GM19324 (cell line): ENCODE measurements around the gene KCNJ5.
A peak's percentile ranks its signal among the peaks of the same experiment; 100 is the strongest.

Source experiments
- ATAC-seq: cut with Tn5 transposase; IDR thresholded peaks from one replicate; pipeline ENCODE4 v1.9.1; 2021; ENCODE audit warnings: mild to moderate bottlenecking, moderate library complexity; ENCODE audit not compliant: unreplicated experiment, low FRiP score

The KCNJ5 gene

DNA sequence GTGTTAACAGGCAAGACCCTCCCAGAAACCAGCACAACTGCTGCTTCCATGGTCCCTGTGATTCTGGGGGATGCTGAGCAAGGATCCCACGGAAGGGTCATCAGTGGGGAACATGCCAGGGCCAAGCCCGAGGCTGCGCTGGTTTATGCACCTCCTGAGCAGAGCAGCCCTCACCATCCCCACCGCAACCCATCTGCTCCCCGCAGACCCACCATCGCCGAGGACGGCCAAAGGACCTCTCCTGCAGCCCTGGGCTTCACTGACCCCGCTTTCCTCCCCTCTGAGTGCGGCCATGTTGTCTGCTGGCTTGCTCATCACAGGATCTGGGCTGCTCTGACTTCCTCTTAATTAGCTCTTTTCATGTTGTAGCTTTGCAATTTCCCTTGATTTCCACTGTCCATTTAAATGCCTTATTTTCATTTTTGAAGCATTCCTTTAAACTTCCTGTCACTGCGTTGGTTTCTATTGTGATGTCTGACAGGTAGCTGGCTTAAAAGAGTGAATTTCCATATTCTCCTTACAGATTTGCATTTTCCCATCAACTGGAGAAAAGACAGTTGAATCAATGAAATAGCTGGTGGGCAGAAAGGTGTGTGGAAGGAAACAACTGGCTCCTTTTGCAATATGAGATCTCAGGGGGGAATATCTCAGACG is 36.7 kb downstream of the KCNJ5 start:
- no peak for ATAC-seq

DNA sequence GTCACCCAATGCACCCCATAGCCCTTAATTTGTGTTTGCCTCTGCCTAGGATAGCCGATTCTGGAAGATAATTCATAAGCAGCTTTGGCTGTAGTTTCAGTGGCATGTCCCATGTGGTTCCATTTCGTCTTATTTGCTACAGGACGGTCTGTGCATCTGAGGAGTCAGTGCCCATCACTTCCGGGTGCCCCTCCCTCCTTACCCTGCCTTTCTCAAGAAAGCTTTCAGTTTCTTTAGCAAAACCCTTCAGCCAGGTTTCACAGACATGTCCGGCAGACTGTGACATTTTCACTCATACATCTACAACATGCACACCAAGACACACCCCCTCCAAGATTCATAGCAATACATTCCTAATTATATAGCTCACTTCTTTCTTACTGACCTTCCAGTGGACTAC is 37.2 kb downstream of the KCNJ5 start:
- peak; percentile 96 for ATAC-seq

DNA sequence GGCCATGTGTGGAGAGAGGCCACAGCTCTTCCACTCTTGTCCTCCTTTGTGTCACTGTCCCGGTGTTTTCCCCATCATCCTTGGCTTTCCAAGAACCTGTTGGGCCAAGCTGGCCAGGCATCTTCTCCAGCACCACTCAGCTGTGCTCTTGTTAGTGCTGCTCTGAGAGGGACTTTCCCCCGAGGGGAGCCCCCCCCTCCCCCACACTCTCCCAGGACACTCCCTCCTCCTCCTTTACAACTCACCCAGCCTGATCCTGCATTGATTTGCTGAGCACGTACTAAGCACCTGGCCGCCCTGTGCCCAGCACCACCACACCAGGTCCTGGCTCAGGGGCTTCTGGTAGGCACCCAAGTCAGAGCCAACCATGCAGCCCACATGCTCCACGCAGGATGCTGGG is 38.3 kb downstream of the KCNJ5 start:
- no peak for ATAC-seq

DNA sequence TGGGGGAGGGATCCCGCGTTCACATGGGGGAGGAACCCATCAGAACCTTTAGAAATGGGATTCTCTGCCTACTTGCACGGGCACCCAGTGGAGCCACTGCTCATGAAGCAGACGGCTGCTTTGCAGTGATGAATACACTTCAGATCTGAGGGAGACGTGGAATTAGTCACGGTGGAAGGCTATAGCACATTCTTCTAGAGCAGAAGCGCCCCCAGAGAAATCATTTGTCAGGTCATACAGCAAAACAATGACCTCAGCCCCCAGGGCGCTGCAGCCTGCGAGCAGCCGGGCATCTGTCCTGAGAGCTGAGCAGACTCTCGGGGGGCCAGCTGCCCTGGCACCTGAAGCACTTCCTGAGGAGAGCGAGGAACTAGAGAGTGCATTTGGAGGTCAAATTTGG is 38.8 kb downstream of the KCNJ5 start:
- ATAC-seq: no peak

DNA sequence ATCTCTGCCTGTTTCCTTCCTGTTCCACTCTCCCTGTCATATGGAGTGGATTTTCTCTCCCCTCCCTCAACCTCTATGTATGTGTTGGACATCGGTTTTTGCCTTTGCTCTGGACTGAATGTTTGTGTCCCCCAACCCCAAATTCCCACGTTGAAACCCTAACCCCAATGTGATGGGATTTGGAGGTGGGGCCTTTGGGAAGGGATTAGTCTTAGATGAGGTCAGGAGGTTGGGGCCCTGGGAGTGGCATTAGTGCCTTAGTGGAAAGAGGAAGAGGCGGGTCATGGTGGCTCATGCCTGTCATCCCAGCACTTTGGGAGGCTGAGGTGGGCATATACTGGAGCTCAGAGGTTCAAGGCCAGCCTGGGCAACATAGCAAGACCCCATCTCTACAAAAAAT is 39.9 kb downstream of the KCNJ5 start:
- no peak for ATAC-seq

DNA sequence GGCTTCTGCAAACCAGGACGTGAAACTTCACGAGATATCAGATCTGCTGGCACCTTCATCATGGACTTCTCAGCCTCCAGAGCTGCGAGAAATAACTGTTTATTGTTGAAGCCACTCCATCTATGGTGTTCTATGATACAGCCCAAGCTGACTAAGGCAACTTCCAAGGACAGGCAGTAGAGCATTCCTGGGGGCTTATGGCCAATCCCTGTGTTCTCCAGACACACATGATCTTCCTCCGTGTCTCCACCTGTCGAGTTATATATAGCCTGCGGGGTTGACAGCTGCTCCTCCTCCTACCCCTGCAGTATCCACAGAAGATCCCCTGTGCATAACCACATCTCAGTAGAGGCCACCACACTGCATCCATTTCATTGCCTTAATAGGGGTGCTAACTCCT is 40.5 kb downstream of the KCNJ5 start:
- ATAC-seq: no peak

DNA sequence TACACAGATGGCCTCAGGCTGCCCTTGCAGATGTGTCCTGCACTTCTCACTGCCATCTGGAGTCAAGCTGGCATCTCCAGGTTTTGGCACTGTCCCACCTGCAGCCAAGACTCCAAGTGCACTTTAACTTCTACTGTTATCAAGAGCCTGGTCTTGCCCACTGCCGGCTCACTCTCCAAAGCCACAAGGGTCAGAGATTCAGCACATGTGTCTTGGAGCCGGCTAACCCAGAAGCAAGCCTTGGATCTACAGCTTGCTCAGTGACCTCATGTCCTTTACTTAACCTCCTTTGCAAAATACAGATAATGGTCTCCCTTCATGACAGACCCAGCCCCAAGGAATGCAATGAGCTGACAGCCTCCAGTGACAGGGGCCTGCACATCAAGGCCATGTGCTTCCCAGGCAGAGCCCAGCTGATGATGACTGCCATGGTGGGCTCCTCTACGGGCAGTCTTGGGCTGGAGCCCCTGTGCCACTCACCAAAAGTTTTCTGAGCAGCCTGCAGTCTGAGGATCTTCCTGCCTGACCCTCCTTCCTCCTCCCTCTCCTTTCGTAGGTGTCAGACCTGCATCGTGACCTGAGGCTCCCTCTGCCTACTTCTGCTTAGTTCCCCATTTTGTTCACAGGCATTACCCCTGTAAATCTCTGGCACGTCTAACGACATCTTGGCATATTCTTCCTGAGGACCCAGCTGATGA is 42.5 kb downstream of the KCNJ5 start:
- no peak for ATAC-seq

DNA sequence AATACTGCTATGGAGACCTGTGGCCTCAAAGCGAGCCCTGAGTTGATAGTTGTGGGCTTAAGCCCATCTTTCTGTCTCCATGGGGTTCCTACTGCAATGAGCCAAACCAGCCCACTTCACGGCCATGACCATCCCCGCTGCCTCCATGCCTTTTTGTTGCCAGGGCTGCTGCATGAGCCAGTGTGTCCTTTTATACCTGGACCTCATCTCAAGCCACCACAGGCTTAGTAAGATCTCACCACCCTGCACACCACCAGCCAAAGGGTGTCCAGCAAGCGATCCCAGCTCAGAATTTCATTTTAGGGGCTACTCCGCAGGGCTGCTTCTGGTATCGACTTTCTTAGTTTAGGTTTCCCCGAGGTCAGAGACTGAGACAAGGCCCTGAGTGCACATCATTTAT is 43.2 kb downstream of the KCNJ5 start:
- no peak for ATAC-seq

DNA sequence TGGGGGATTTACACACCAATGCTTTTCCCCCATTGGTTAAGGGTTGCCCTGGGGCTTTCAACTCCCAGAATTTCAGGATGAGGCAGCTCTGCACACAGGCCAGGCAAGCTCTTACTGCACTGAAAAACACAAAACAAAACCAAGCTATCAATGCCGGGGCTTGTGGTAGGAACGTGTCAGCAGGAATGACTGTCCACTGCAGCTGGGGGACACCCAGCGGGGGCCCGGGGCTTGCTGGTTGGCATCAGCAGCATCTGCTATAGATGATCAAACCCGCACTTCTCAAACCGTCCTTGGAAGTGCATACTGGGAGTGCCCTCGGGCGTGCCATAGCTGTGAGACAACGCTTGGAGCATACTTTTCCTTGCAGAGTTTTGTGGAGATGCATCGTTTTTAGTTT is 43.8 kb downstream of the KCNJ5 start:
- ATAC-seq: no peak

DNA sequence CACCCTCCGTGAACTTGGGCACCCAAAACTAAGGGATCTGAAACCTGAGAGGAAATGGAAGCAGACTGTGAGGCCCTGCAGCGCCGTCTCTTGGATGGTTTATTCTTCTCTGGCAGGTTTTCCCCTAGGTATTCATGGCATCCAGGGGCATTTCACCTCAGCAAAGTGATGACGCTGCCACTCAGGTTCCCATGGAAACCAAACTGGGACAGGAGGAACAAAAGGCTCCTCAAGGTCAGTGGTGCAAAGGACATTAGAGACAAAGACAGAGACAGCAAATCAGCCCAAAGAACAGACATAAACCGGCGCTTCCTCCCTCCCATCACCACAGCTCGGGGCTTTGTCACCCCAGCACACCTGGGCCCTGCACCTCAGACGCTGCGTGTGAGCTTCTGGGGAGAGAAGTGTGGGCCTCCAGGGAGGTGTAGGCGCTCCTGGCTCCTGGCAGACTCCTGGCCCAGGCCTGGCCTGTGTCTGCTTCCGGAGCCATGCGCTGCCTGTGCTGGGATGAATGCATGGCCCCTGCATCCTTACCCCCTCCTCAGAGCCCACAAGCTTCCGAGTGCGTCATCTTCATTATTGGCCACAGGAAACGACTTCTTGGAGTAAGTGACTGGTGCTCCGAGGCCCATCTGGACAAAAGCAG is 45.6 kb downstream of the KCNJ5 start:
- ATAC-seq: no peak

DNA sequence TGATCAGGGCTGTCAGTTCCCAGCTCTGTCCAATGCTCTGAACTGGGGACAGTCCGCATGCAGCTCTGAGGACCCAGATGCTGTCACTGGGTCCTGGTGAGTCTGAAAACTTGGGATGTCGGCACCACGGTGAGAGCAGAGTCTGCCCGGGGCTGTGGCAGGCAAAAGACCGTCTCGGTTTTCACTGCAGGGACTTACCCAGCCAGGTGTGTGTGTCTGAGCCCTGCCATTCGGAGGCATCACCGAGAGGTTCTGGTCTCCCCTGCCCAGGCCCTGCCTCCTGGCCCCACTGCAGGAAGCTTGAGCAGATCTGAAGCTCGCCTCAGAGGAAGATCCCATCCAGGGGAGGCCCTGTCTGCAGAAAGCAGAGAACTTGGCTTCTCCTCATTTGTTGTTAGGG is 46.3 kb downstream of the KCNJ5 start:
- no peak for ATAC-seq

DNA sequence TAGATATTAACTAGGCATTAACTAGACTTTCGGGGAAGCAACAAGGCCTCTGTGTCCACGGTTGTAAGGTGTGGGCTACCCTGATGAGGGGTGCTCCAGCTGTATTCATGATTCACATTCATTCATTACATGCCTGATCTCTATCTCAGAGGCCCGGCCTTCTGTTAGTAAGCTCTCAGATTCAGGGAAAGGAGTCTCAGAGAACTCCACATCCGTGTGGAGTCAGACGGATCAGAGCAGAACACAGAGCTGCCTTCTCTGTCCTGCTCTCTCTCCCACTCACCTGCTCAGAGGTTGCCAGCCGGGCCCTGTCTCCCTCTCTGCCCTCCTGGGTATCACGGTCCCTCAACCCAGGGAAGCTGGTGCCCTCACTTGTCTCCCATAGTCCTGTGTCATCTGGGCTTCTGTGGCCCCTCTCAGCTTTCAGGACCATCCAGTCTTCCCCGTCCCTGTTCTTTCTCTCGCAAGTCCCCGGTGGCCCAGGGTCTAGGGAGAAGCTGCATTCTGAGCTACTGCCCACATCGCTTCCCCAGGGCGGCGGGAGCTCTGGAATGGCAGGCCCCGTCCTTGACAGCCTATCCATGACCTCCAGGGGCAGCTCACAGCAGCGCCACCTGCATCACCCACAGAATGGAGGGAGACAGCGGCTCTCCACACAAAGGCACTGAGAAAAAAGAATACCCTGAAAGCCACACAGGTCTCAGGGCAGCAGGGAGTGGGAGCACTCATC is 47.2 kb downstream of the KCNJ5 start:
- ATAC-seq: no peak

DNA sequence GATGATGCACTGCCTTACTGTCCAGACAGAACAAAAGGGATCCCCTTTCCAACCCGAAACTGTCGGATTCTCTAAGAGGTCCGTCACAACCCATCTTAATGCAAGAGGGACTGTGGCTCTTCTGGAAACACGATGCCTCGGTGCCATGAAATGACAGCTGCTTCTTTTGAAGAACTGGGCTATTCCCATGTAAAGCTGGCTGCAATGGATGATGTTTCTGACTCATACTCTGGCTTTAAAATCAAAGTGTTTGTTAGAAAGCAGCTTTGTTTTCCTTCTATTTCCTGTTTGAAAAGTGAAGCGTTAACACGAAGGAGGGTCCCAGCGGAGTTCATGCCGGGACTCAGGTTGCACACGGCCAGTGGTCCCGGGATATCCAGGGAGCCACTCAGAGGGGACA is 48.4 kb downstream of the KCNJ5 start:
- no peak for ATAC-seq

DNA sequence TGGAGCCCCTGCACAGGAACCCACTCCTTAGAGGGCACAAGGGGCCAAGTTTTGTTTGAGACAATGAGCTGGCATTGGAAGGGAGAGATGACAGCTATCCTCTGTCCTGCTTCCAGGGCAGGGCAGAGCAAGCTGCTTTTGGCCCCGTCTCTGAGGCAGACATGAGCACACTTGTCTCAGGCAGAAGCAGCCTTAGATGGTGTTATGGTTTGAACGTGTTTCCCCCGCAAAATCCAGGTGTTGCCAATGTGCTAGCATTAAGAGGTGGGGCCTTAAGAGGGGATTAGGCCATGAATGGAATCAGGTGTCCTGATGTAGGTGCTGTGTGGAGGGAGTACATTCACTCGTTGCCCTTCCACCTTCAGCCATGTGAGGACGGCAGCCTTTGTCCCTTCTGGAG is 49.0 kb downstream of the KCNJ5 start:
- no peak for ATAC-seq

DNA sequence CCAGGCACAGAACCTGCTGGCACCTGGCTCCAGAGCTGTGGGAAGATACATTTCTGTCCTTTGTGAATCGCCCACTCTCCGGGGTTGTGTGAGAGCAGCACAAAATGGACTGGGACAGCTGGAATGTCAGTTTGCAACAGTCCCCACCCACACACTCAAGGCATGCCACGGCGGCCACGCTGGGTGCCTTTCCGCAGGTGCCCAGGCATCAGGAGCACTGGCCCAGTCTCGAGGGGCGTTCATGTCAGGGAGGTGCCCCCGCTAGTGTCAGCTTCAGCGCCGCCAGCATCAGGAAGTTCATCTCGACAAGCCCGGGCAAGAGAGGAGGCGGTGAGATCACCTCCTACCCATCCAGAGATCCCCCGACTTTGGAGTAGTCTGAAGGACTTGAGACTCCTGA is 49.4 kb downstream of the KCNJ5 start:
- no peak for ATAC-seq

DNA sequence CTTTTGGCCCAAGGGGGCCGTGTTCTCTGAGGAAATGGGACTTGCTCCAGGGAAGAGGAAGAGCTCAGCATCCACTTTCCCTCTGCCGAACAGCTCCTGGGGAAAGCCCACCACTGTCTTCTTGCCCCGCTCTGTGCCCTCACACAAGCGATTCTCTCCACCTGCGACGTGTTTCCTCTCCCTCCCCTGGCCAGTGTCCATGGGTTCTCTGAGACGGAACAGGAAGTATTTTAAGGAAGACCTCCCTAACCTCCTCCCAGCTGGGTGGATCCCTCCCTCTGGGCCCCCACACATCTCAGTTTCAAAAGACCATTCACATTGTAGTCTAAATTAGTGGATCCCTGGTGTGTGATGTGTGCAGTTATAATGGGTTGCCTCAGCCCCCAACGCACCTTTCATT is 50.0 kb downstream of the KCNJ5 start:
- ATAC-seq: no peak

DNA sequence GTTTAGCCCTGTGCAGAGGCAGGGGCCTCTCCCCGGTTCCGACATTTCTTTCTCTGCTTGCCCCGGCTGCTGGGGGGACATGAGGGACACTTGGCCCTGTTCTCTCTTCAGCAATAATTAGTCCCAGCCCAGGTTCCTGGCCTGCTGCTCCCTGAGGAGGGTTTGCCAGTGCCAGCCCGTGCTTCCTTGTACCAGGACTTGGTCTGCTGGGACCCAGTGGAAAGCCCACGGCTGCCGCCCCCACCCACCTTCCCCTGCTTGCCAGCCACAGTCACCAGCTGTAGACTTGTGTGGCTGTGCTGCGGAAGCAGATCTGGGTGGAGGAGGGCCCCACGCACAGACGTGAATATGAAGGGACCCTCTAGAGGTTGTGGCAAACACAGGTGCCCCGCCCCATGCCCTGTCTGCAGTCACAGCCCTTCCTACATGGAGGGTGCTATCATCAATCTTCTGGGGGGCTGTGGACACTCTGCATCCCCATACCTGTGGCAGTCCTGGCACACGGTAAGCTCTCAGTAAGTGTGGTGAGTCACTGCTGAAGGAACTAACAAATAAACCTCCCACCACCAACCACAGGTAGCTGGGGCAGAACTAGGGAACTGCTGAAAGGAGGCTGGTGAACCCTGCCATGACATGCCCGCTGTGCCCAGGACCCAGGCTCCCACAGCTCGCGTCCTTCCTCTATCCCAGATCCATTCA is 50.6 kb downstream of the KCNJ5 start:
- no peak for ATAC-seq

DNA sequence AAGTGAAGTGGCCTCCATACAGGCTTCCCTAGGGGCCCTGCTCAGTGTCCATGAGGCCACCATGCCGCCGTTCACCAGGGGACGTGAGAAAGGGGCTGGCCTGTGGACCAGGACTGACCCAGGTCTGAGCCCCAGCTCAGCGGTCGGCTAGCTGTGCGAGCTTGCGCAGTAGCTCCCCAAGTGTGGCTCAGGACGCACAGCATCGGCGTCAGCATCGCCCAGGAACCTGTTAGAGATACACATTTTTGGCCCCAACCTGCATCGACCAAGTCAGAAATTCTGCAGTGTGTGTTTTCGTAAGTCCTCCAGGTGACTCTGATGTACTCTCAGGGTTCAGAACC is 51.1 kb downstream of the KCNJ5 start:
- ATAC-seq: no peak

DNA sequence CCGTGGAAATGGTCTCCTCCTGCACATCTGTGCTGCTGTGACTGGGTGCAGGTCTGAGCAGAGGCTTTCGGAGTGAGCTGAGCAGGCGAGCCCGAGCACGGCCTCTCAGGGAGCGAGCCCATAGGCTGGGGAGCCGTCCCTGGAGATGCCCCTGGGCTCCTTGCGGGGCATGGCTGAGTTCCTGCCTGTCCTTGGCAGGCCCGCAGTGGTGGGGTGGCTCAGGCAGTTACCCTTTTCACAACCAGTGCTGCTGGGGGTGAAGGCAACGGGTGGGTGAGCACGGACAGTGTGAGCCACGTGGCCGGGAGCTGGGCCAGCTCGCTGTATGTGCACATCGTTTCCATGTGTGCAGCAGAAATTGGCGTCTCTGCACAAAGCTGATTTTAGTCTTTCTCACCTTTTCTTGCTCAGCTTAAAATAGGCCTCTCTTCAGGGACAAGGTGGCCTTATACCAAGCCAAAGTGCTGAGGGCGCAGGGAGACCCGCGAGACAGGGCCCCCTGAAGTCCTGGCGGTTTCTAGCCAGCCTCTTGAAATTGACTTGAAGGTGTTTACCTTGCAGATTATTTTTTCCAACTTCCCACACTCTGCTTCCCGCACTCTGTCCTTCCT is 51.8 kb downstream of the KCNJ5 start, which contains the start of gene TP53AIP1:
Gene TP53AIP1 (minus strand): TSS at position 55 of the 611 bp plus-strand sequence. CDS start 5,053 bp downstream, outside the sequence.
- ATAC-seq: no peak

DNA sequence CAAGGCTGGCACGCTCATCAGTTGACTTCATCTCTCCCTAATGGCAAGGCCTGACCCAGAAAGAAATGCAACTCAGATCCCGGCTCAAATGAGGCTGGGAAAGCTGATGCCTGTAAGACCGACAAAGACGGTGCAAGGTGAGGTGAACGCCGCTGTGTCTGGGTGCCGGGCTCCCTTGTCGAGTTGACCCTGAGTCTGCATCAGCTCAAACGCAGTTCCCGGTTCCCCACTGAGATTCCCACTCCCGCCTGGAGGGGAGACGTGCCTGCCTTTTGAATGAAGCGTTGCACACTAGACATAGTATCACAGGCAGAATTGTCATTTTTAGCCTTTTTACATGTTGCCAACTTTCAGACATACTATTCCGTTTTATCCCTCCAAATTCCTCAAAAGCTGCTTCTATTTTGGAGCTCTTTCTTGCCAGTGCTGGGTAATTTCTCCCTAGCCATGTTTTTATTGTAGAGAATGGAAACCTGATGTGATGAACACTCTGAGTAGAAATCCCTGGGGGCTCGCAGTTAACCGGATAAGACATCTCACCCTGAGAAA is 52.3 kb downstream of the KCNJ5 start:
- no peak for ATAC-seq
